Bronchial epithelial cell (primary cell): ENCODE measurements around the gene CBFA2T3. TPM values are rescaled to one million over a fixed set of nuclear protein-coding genes. Genes with fewer than 3 reads are reported as not detected.

ENCODE experiments used
- DNase-seq: peaks from one replicate; pipeline ENCODE4 v3.0.0-alpha.2; 2010; ENCODE audit warnings: low read depth
- FAIRE-seq: peaks from 2 replicates; lab custom pipeline; 2011; peaks lifted over from hg19 to GRCh38; lab: Jason Lieb, UNC
- H3K27me3 ChIP-seq: 2 replicates; pipeline ENCODE4 v1.5.1; 2011; ENCODE audit warnings: low read length; ENCODE audit not compliant: control insufficient read depth, insufficient read depth
- H3K36me3 ChIP-seq: 2 replicates; pipeline ENCODE4 v1.5.1; 2011; ENCODE audit warnings: low read length; ENCODE audit not compliant: control insufficient read depth, insufficient read depth
- H3K4me3 ChIP-seq: 2 replicates; pipeline ENCODE4 v1.5.1; 2011; ENCODE audit warnings: mild to moderate bottlenecking, low read depth, low read length, control low read depth
- total RNA-seq: library from RNA; depleted of rRNA; stranded (reverse); fragments of >200 nt; gene quantifications from 2 replicates; pipeline ENCODE4 v1.2.1, GENCODE V29; 2014
- TF ChIP-seq, protein P1 (sequence below): IDR thresholded peaks from 2 replicates; pipeline ENCODE4 v1.5.1; 2011; ENCODE audit warnings: mild to moderate bottlenecking, moderate library complexity, low read length, control low read depth, inconsistent platforms; ENCODE audit not compliant: insufficient read depth, severe bottlenecking

CBFA2T3 gene
- total RNA-seq, 1 donor from 2014 or later, result 0.26 TPM

GRCh38 chr16:89023151-89023551 lies 46.1 kb upstream of the CBFA2T3 start:
- peak; percentile 98 for FAIRE-seq
- no peak for DNase-seq
- H3K36me3 ChIP-seq, result no peaks in the 10 kb centered on the region

GRCh38 chr16:89022051-89022836 lies 45.2 kb upstream of the CBFA2T3 start:
- Histone ChIP-seq H3K4me3 (no peak overlapping the region), H3K27me3 (no peaks in the 10 kb centered on the region), H3K36me3 (no peaks in the 10 kb centered on the region)
- TF ChIP-seq, protein P1, sequence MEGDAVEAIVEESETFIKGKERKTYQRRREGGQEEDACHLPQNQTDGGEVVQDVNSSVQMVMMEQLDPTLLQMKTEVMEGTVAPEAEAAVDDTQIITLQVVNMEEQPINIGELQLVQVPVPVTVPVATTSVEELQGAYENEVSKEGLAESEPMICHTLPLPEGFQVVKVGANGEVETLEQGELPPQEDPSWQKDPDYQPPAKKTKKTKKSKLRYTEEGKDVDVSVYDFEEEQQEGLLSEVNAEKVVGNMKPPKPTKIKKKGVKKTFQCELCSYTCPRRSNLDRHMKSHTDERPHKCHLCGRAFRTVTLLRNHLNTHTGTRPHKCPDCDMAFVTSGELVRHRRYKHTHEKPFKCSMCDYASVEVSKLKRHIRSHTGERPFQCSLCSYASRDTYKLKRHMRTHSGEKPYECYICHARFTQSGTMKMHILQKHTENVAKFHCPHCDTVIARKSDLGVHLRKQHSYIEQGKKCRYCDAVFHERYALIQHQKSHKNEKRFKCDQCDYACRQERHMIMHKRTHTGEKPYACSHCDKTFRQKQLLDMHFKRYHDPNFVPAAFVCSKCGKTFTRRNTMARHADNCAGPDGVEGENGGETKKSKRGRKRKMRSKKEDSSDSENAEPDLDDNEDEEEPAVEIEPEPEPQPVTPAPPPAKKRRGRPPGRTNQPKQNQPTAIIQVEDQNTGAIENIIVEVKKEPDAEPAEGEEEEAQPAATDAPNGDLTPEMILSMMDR, result no peak
- FAIRE-seq (no peak), DNase-seq (no peak)

More at GRCh38 chr16:89023151-89023551, 46.1 kb upstream of the CBFA2T3 start:
- Histone ChIP-seq H3K27me3 (no peaks in the 10 kb centered on the region), H3K4me3 (no peak overlapping the region)
- TF ChIP-seq, protein P1, result no peak

GRCh38 chr16:89020925-89021595 lies 44.1 kb upstream of the CBFA2T3 start:
- no peak overlapping the region for H3K4me3 ChIP-seq
- FAIRE-seq (no peak), DNase-seq (no peak)
- TF ChIP-seq, protein P1, result no peak
- H3K36me3 ChIP-seq, result no peaks in the 10 kb centered on the region
- no peaks in the 10 kb centered on the region for H3K27me3 ChIP-seq

- FAIRE-seq (no peak), DNase-seq (no peak)
- H3K36me3 ChIP-seq, result no peaks in the 10 kb centered on the region
- TF ChIP-seq, protein P1, result no peak
- no peak overlapping the region for H3K4me3 ChIP-seq
- no peaks in the 10 kb centered on the region for H3K27me3 ChIP-seq
Measured at GRCh38 chr16:89020068-89020924, 43.3 kb upstream of the CBFA2T3 start.

GRCh38 chr16:89019511-89019910 lies 42.5 kb upstream of the CBFA2T3 start:
- TF ChIP-seq, protein P1, result no peak
- H3K36me3 ChIP-seq, result no peaks in the 10 kb centered on the region
- DNase-seq (no peak), FAIRE-seq (no peak)
- H3K27me3 ChIP-seq, result no peaks in the 10 kb centered on the region
- no peak overlapping the region for H3K4me3 ChIP-seq
